SK-N-SH (cell line): Measurements from ENCODE around the gene TP53TG5. TPM values are rescaled to one million over a fixed set of nuclear protein-coding genes. Genes with fewer than 3 reads are reported as not detected.

Source experiments
- CTCF ChIA-PET: fragments of 300-600, 350-600 bp; formaldehyde crosslinking; extraction: SDS; loops from one replicate; lab custom pipeline; 2021; lab: Yijun Ruan, JAX
- POLR2A ChIA-PET: fragments of 350-600 bp; sonication (Branson Sonifier 250); formaldehyde crosslinking; extraction: SDS; loops from one replicate; lab custom pipeline; 2020; ENCODE audit warnings: antibody characterized with exemption, inconsistent platforms; lab: Yijun Ruan, JAX
- DNase-seq: peaks from one replicate; pipeline ENCODE4 v3.0.0; 2012
- H2AFZ ChIP-seq: fragments of 200-600 bp; sonication (generic); 2 replicates; pipeline ENCODE4 v1.8.1; 2016; ENCODE audit warnings: antibody characterized with exemption, mild to moderate bottlenecking, low read depth
- H3F3A ChIP-seq: fragments of 200-600 bp; sonication (generic); replicated peaks from 2 replicates; pipeline ENCODE3; 2016; ENCODE audit warnings: antibody characterized with exemption, mild to moderate bottlenecking; ENCODE audit not compliant: insufficient read depth
- H3K27ac ChIP-seq, 2 experiments: fragments of 200-500 bp in 1 of 2; fragments of 200-600 bp in 1 of 2; sonication (Bioruptor generic) in 1 of 2; sonication (generic), shearing (Covaris generic) in 1 of 2; 2 replicates each; pipeline versions ENCODE4 v1.5.1 to v1.6.1; 2014 to 2016; ENCODE audit warnings: low read depth in 2 of 2, inconsistent platforms in 1 of 2, low read length in 1 of 2, mild to moderate bottlenecking in 1 of 2, mixed read lengths in 1 of 2
- H3K27me3 ChIP-seq: fragments of 200-600 bp; sonication (generic), shearing (Covaris generic); 2 replicates; pipeline ENCODE4 v1.6.1; 2016; ENCODE audit warnings: mixed run types; ENCODE audit not compliant: insufficient read depth
- H3K36me3 ChIP-seq, 2 experiments: fragments of 200-500 bp in 1 of 2; fragments of 200-600 bp in 1 of 2; sonication (Bioruptor generic) in 1 of 2; sonication (generic) in 1 of 2; replicated peaks in 1 of 2; 2 replicates each; pipeline versions ENCODE3 to v1.5.1; 2014 to 2016; ENCODE audit warnings: low read length in 1 of 2, mild to moderate bottlenecking in 1 of 2; ENCODE audit not compliant: insufficient read depth in 2 of 2, control insufficient read depth in 1 of 2
- H3K4me1 ChIP-seq, 2 experiments: fragments of 200-500 bp in 1 of 2; fragments of 200-600 bp in 1 of 2; sonication (Bioruptor generic) in 1 of 2; sonication (generic), shearing (Covaris generic) in 1 of 2; 2 replicates each; pipeline versions ENCODE4 v1.5.1 to v1.6.1; 2014 to 2016; ENCODE audit warnings: low read depth in 1 of 2, low read length in 1 of 2, mixed run types in 1 of 2; ENCODE audit not compliant: insufficient read depth in 2 of 2, control insufficient read depth in 1 of 2
- H3K4me2 ChIP-seq: fragments of 200-600 bp; sonication (generic), shearing (Covaris generic); 2 replicates; pipeline ENCODE4 v1.6.1; 2017; ENCODE audit warnings: mixed run types
- H3K4me3 ChIP-seq, 2 experiments: fragments of 200-500 bp in 1 of 2; fragments of 200-600 bp in 1 of 2; sonication (Bioruptor generic) in 1 of 2; sonication (generic), shearing (Covaris generic) in 1 of 2; 2 replicates each; pipeline versions ENCODE4 v1.5.1 to v1.8.1; 2014 to 2016; ENCODE audit warnings: low read depth in 2 of 2, inconsistent platforms in 1 of 2, low read length in 1 of 2, mild to moderate bottlenecking in 1 of 2, mixed read lengths in 1 of 2, moderate library complexity in 1 of 2
- H3K79me2 ChIP-seq: fragments of 200-600 bp; sonication (generic); 2 replicates; pipeline ENCODE4 v1.8.1; 2017; ENCODE audit warnings: mild to moderate bottlenecking; ENCODE audit not compliant: insufficient read depth
- H3K9ac ChIP-seq: fragments of 200-600 bp; sonication (generic); 2 replicates; pipeline ENCODE4 v1.6.1; 2017; ENCODE audit warnings: mixed run types
- H3K9me2 ChIP-seq: fragments of 200-600 bp; sonication (generic); 2 replicates; pipeline ENCODE4 v1.6.1; 2017; ENCODE audit warnings: mixed run types
- H3K9me3 ChIP-seq: fragments of 200-600 bp; sonication (generic); 2 replicates; pipeline ENCODE4 v1.6.1; 2017; ENCODE audit warnings: mixed run types, mild to moderate bottlenecking, moderate library complexity
- H4K20me1 ChIP-seq: fragments of 200-600 bp; sonication (generic); 2 replicates; pipeline ENCODE4 v1.6.1; 2017; ENCODE audit warnings: mild to moderate bottlenecking, mixed run types; ENCODE audit not compliant: insufficient read depth
- CHD2 ChIP-seq: fragments of 150-350 bp; IDR thresholded peaks from 2 replicates; pipeline ENCODE4 v1.6.1; 2018; ENCODE audit warnings: low read length; ENCODE audit not compliant: partially characterized antibody
- EP300 ChIP-seq, 2 experiments: IDR thresholded peaks; 2 replicates each; pipeline versions ENCODE4 v1.4.0 to v1.6.1; 2012; ENCODE audit warnings: borderline replicate concordance in 1 of 2, low read depth in 1 of 2, low read length in 1 of 2
- FOSL2 ChIP-seq: IDR thresholded peaks from 2 replicates; pipeline ENCODE4 v1.4.0; 2012; ENCODE audit warnings: low read depth, mild to moderate bottlenecking, moderate library complexity, borderline replicate concordance
- FOXJ3 ChIP-seq: sonication (generic); formaldehyde crosslinking; IDR thresholded peaks from 2 replicates; pipeline ENCODE4 v1.5.1; 2020; ENCODE audit warnings: mild to moderate bottlenecking, missing genetic modification reagents
- MEF2A ChIP-seq: IDR thresholded peaks from 2 replicates; pipeline ENCODE4 v1.4.0; 2012; ENCODE audit warnings: low read depth, borderline replicate concordance
- MXI1 ChIP-seq: IDR thresholded peaks from 2 replicates; pipeline ENCODE4 v1.6.1; 2012; ENCODE audit warnings: mild to moderate bottlenecking, low read depth, low read length, improper control_type of control experiment
- NFIC ChIP-seq: IDR thresholded peaks from 2 replicates; pipeline ENCODE4 v1.4.0; 2012; ENCODE audit warnings: borderline replicate concordance
- POLR2AphosphoS5 ChIP-seq: IDR thresholded peaks from 2 replicates; pipeline ENCODE4 v1.6.1; 2012; ENCODE audit warnings: low read depth, low read length
- RXRA ChIP-seq: IDR thresholded peaks from 2 replicates; pipeline ENCODE4 v1.4.0; 2012; ENCODE audit warnings: low read depth, mild to moderate bottlenecking, borderline replicate concordance
- SIN3A ChIP-seq: IDR thresholded peaks from 2 replicates; pipeline ENCODE4 v1.6.1; 2012; ENCODE audit warnings: low read depth, mild to moderate bottlenecking, low read length, moderate library complexity, borderline replicate concordance
- TAF1 ChIP-seq: IDR thresholded peaks from 2 replicates; pipeline ENCODE4 v1.6.1; 2012; ENCODE audit warnings: low read depth, mild to moderate bottlenecking, low read length, moderate library complexity, borderline replicate concordance
- YY1 ChIP-seq: IDR thresholded peaks from 2 replicates; pipeline ENCODE4 v1.4.0; 2012; ENCODE audit warnings: low read depth, mild to moderate bottlenecking
- WGBS: methylation state at CpG from one replicate; pipeline ENCODE4 v1.1.6; 2017; ENCODE audit warnings: low lambda C conversion rate; 5-methylcytosine and 5-hydroxymethylcytosine counted together
- polyA plus RNA-seq, 3 experiments: library from polyadenylated mRNA; depleted of rRNA; stranded (reverse); fragments of >200 nt; gene quantifications; 2 replicates each; pipeline ENCODE4 v1.2.3, GENCODE V29; 2012
- TF ChIP-seq, protein P1 (sequence below): IDR thresholded peaks from 2 replicates; pipeline ENCODE4 v1.4.0; 2012; ENCODE audit warnings: low read depth, borderline replicate concordance
- TF ChIP-seq, protein P2 (sequence below): fragments of 150-350 bp; IDR thresholded peaks from 2 replicates; pipeline ENCODE4 v1.6.1; 2016; ENCODE audit warnings: mild to moderate bottlenecking, low read depth, low read length
- TF ChIP-seq, protein P3 (sequence below): fragments of 150-350 bp; IDR thresholded peaks from 2 replicates; pipeline ENCODE4 v1.6.1; 2017; ENCODE audit warnings: antibody characterized with exemption, low read length, low read depth, borderline replicate concordance

Gene TP53TG5
- polyA plus RNA-seq, 1 of the 3 experiments (the other 2 are of a cell fraction), result not detected

DNA sequence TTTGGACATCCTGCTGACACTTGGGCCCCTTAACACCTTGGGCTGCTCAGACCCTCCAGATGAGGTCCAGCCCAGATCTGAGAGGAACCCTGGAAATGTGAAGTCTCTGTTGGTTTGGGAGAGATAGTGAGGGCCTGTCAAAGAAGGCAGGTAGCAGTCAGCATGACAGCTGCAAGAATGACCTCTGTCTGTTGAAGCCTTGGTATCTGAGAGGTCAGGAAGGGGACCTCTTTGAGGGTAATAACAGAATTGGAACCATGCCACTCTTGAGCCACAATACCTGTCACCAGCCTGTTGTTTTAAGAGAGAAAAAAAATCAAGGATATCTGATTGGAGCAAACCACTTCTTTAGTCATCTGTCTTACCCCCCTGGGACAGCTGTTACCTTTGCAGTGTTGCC, 11.0 kb downstream of the TP53TG5 start:
- Histone ChIP-seq H3K4me3 (no peak overlapping the region), H3K36me3 (peaks cover 32 to 41% of the 10 kb centered on the region in 2 experiments), H3K4me1 (peaks cover 0 to 9% of the 10 kb centered on the region in 2 experiments; a peak in 1 of 4 replicates), H3K9ac (no peak overlapping the region), H3K27ac (no peak overlapping the region), H3K4me2 (no peak overlapping the region), H3K9me3 (no peaks in the 10 kb centered on the region), H4K20me1 (no peaks in the 10 kb centered on the region), H3K9me2 (no peaks in the 10 kb centered on the region), H3K79me2 (peaks cover 27% of the 10 kb centered on the region), H2AFZ (no peak overlapping the region), H3K27me3 (no peaks in the 10 kb centered on the region), H3F3A (no peaks in the 10 kb centered on the region)
- ChIA-PET POLR2A (no interaction called here), CTCF (interaction anchor here (0.6 to 15.6 kb wide), 6 partner anchors 9 to 404 kb away, joined by 3 to 143 read pairs (median 4); no protein-coding TSS in a partner anchor)
- TF ChIP-seq EP300 (IDR thresholded peaks at IDR 0.05; ENCODE audit: borderline replicate concordance in 1 of 2, low read depth in 1 of 2, low read length in 1 of 2), result no peak
- no peak for TF ChIP-seq NFIC
- TF ChIP-seq POLR2AphosphoS5, result no peak
- TF ChIP-seq MEF2A, result no peak
- TF ChIP-seq MXI1, result no peak
- no peak for TF ChIP-seq CHD2
- TF ChIP-seq, protein P1, sequence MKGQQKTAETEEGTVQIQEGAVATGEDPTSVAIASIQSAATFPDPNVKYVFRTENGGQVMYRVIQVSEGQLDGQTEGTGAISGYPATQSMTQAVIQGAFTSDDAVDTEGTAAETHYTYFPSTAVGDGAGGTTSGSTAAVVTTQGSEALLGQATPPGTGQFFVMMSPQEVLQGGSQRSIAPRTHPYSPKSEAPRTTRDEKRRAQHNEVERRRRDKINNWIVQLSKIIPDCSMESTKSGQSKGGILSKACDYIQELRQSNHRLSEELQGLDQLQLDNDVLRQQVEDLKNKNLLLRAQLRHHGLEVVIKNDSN, result no peak
- TF ChIP-seq, protein P2, sequence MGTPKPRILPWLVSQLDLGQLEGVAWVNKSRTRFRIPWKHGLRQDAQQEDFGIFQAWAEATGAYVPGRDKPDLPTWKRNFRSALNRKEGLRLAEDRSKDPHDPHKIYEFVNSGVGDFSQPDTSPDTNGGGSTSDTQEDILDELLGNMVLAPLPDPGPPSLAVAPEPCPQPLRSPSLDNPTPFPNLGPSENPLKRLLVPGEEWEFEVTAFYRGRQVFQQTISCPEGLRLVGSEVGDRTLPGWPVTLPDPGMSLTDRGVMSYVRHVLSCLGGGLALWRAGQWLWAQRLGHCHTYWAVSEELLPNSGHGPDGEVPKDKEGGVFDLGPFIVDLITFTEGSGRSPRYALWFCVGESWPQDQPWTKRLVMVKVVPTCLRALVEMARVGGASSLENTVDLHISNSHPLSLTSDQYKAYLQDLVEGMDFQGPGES, result no peak
- DNase-seq, result no peak

DNA sequence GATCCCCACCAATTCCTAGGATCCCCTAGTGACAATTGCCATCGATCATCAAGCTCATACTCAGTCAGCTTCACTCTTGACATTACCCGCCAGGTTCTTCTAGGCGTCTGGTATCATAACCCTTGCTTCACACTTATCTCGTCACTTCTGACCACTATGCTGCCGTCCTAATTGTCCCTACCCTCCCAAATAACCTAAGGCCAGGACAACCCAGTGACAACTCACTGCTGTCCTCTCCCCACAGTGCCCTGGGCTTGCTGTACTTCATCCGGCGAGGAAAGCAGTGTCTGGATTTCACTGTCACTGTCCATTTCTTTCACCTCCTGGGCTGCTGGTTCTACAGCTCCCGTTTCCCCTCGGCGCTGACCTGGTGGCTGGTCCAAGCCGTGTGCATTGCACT, 11.5 kb downstream of the TP53TG5 start:
- H3K36me3 ChIP-seq, result peaks cover 32 to 41% of the 10 kb centered on the region in 2 experiments
- ChIA-PET POLR2A (no interaction called here), CTCF (interaction anchor here (0.9 to 15.6 kb wide), 6 partner anchors 10 to 405 kb away, joined by 3 to 143 read pairs (median 4); no protein-coding TSS in a partner anchor)
- 93% methylated on average over 11 of the region's 11 CpGs for WGBS
- H3K27ac ChIP-seq, result no peak overlapping the region
- no peak overlapping the region for H3K4me2 ChIP-seq
- no peaks in the 10 kb centered on the region for H3K27me3 ChIP-seq
- no peaks in the 10 kb centered on the region for H3K9me3 ChIP-seq
- no peak for TF ChIP-seq NFIC
- TF ChIP-seq FOSL2, result no peak
- no peak for TF ChIP-seq TAF1
- TF ChIP-seq, protein P3, sequence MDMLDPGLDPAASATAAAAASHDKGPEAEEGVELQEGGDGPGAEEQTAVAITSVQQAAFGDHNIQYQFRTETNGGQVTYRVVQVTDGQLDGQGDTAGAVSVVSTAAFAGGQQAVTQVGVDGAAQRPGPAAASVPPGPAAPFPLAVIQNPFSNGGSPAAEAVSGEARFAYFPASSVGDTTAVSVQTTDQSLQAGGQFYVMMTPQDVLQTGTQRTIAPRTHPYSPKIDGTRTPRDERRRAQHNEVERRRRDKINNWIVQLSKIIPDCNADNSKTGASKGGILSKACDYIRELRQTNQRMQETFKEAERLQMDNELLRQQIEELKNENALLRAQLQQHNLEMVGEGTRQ, result no peak
- no peak for TF ChIP-seq MXI1
- no peak for TF ChIP-seq FOXJ3 (CRISPR knock-in tag)
- no peak for TF ChIP-seq RXRA
- TF ChIP-seq YY1, result no peak
- TF ChIP-seq EP300 (IDR thresholded peaks at IDR 0.05; ENCODE audit: borderline replicate concordance in 1 of 2, low read depth in 1 of 2, low read length in 1 of 2), result no peak
- no peak for TF ChIP-seq SIN3A
- no peak overlapping the region for H3K9ac ChIP-seq
- no peak overlapping the region for H2AFZ ChIP-seq
- H3K4me1 ChIP-seq, result peaks cover 0 to 9% of the 10 kb centered on the region in 2 experiments; a peak in 1 of 4 replicates
- no peaks in the 10 kb centered on the region for H3F3A ChIP-seq
- no peak overlapping the region for H3K4me3 ChIP-seq
- H3K9me2 ChIP-seq, result no peaks in the 10 kb centered on the region
- no peak for DNase-seq
- H3K79me2 ChIP-seq, result peaks cover 27% of the 10 kb centered on the region
- H4K20me1 ChIP-seq, result no peaks in the 10 kb centered on the region
